GM23338 (cell line): ENCODE results near the gene OPRM1. TPM values are rescaled to one million over a fixed set of nuclear protein-coding genes. Genes with fewer than 3 reads are reported as not detected.

Experiments
- ATAC-seq: fragments of 200-7000 bp; cut with Tn5 transposase; 3 replicates; pipeline ENCODE4 v1.9.1; 2020
- DNase-seq: peaks from one replicate; pipeline ENCODE4 v3.0.0-alpha.2; 2015; ENCODE audit warnings: low spot score
- H2AFZ ChIP-seq: fragments of 200-600 bp; sonication (generic); 2 replicates; pipeline ENCODE4 v1.8.0; 2016; ENCODE audit warnings: antibody characterized with exemption, mild to moderate bottlenecking, moderate library complexity
- H3F3A ChIP-seq: fragments of 200-600 bp; sonication (generic); replicated peaks from 2 replicates; pipeline ENCODE4 v1.8.0; 2017; ENCODE audit warnings: antibody characterized with exemption, mixed run types, low read depth
- H3K27ac ChIP-seq: fragments of 200-600 bp; sonication (generic); 2 replicates; pipeline ENCODE4 v1.6.1; 2016; ENCODE audit warnings: low read depth
- H3K27me3 ChIP-seq: fragments of 200-600 bp; sonication (generic); 2 replicates; pipeline ENCODE4 v1.8.0; 2016; ENCODE audit warnings: mild to moderate bottlenecking, mixed run types, moderate library complexity; ENCODE audit not compliant: insufficient read depth
- H3K36me3 ChIP-seq: fragments of 200-600 bp; sonication (generic); 2 replicates; pipeline ENCODE4 v1.8.0; 2016; ENCODE audit warnings: mild to moderate bottlenecking; ENCODE audit not compliant: insufficient read depth
- H3K4me1 ChIP-seq: fragments of 200-600 bp; sonication (generic); 2 replicates; pipeline ENCODE4 v1.8.0; 2016; ENCODE audit warnings: mild to moderate bottlenecking, moderate library complexity; ENCODE audit not compliant: insufficient read depth
- H3K4me2 ChIP-seq: fragments of 200-600 bp; sonication (generic); 2 replicates; pipeline ENCODE4 v1.7.1; 2017; ENCODE audit warnings: mixed run types
- H3K4me3 ChIP-seq: fragments of 200-600 bp; sonication (generic); 2 replicates; pipeline ENCODE4 v1.6.1; 2016; ENCODE audit warnings: mixed run types
- H3K79me2 ChIP-seq: fragments of 200-600 bp; sonication (generic); replicated peaks from 2 replicates; pipeline ENCODE4 v1.8.0; 2017; ENCODE audit warnings: mild to moderate bottlenecking; ENCODE audit not compliant: insufficient read depth
- H3K9me2 ChIP-seq: fragments of 200-600 bp; sonication (generic); 2 replicates; pipeline ENCODE4 v1.8.0; 2017; ENCODE audit not compliant: insufficient read depth
- H4K20me1 ChIP-seq: fragments of 200-600 bp; sonication (generic); replicated peaks from 2 replicates; pipeline ENCODE4 v1.8.0; 2017; ENCODE audit warnings: mild to moderate bottlenecking; ENCODE audit not compliant: insufficient read depth
- H3K27ac Mint-ChIP-seq: 2 replicates; pipeline ENCODE4 v1.8.0; 2020; ENCODE audit warnings: inconsistent platforms, mild to moderate bottlenecking, moderate library complexity, mixed read lengths
- H3K27me3 Mint-ChIP-seq: 3 replicates; pipeline ENCODE4 v1.8.0; 2022; ENCODE audit warnings: low read depth, mild to moderate bottlenecking, moderate library complexity, mixed read lengths, inconsistent platforms; ENCODE audit not compliant: insufficient read depth, poor library complexity
- H3K36me3 Mint-ChIP-seq: 3 replicates; pipeline ENCODE4 v1.8.0; 2021; ENCODE audit warnings: low read depth, mild to moderate bottlenecking, inconsistent platforms, moderate library complexity, mixed read lengths
- H3K4me1 Mint-ChIP-seq: 3 replicates; pipeline ENCODE4 v1.8.0; 2020; ENCODE audit warnings: mild to moderate bottlenecking, inconsistent platforms, mixed read lengths
- H3K4me3 Mint-ChIP-seq: 3 replicates; pipeline ENCODE4 v1.8.0; 2021; ENCODE audit warnings: moderate library complexity, mild to moderate bottlenecking, inconsistent platforms, mixed read lengths
- H3K9me3 Mint-ChIP-seq: 3 replicates; pipeline ENCODE4 v1.8.0; 2020; ENCODE audit warnings: moderate library complexity, mild to moderate bottlenecking, inconsistent platforms, mixed read lengths
- CREB1 ChIP-seq: fragments of 250-450 bp; sonication (Bioruptor Pico); IDR thresholded peaks from 2 replicates; pipeline ENCODE4 v1.5.0; 2020; ENCODE audit warnings: low read depth, mild to moderate bottlenecking, moderate library complexity
- CTCF ChIP-seq, 2 experiments: fragments of 200-600 bp in 1 of 2; sonication (generic) in 1 of 2; conservative IDR thresholded peaks; 2 replicates each; pipeline versions ENCODE4 v1.5.1 to v1.6.1; 2016 to 2017; ENCODE audit warnings: antibody characterized with exemption in 2 of 2, low read depth in 2 of 2, mild to moderate bottlenecking in 2 of 2, moderate library complexity in 1 of 2
- EZH2 ChIP-seq: fragments of 200-600 bp; sonication (generic); IDR thresholded peaks from one replicate; pipeline ENCODE4 v1.8.0; 2017; ENCODE audit warnings: antibody characterized with exemption, mild to moderate bottlenecking, low read depth; ENCODE audit not compliant: unreplicated experiment
- EZH2phosphoT487 ChIP-seq: fragments of 200-600 bp; sonication (generic); IDR thresholded peaks from one replicate; pipeline ENCODE4 v1.8.1; 2018; ENCODE audit warnings: antibody characterized with exemption; ENCODE audit not compliant: unreplicated experiment
- JUNB ChIP-seq: IDR thresholded peaks from one replicate; pipeline ENCODE4 v1.6.1; 2016; ENCODE audit warnings: antibody characterized with exemption; ENCODE audit not compliant: unreplicated experiment
- POLR2AphosphoS5 ChIP-seq: IDR thresholded peaks from 2 replicates; pipeline ENCODE4 v1.6.1; 2016; ENCODE audit warnings: antibody characterized with exemption, low read depth
- REST ChIP-seq: IDR thresholded peaks from one replicate; pipeline ENCODE4 v1.6.1; 2018; ENCODE audit warnings: antibody characterized with exemption; ENCODE audit not compliant: unreplicated experiment
- STAT1 ChIP-seq: IDR thresholded peaks from one replicate; pipeline ENCODE4 v1.6.1; 2016; ENCODE audit warnings: antibody characterized with exemption; ENCODE audit not compliant: unreplicated experiment
- ZNF114 ChIP-seq: fragments of 250-450 bp; sonication (Bioruptor Pico); IDR thresholded peaks from 2 replicates; pipeline ENCODE4 v1.5.0; 2020; ENCODE audit warnings: mild to moderate bottlenecking, moderate library complexity
- ZNF331 ChIP-seq: fragments of 250-450 bp; sonication (Bioruptor Pico); IDR thresholded peaks from 2 replicates; pipeline ENCODE4 v1.5.0; 2020; ENCODE audit warnings: low read depth, mild to moderate bottlenecking, moderate library complexity
- ZNF462 ChIP-seq: fragments of 250-450 bp; sonication (Bioruptor Pico); IDR thresholded peaks from 2 replicates; pipeline ENCODE4 v1.5.0; 2020; ENCODE audit warnings: mild to moderate bottlenecking, moderate library complexity
- polyA plus RNA-seq: library from polyadenylated mRNA; unstranded; fragments of >200 nt; fragmentation: Nextera tagmentation; extraction: Ambion mirVana; gene quantifications from 2 replicates; pipeline ENCODE4 v1.2.1, GENCODE V29; 2016
- total RNA-seq: library from RNA; depleted of rRNA; stranded (reverse); fragments of >200 nt; shearing (Covaris generic); gene quantifications from 2 replicates; pipeline ENCODE4 v1.2.3, GENCODE V29; 2014
- TF ChIP-seq, protein P1 (sequence below): IDR thresholded peaks from 2 replicates; pipeline ENCODE4 v1.6.1; 2016; ENCODE audit warnings: antibody characterized with exemption

OPRM1 gene
- total and polyA plus RNA-seq, 2 experiments from 2014 or later: 0.52 TPM; not detected in 1

- TF ChIP-seq ZNF331 (no peak), REST (no peak), CTCF (conservative IDR thresholded peaks at IDR 0.05; ENCODE audit: low read depth in 2 of 2) (no peak), ZNF114 (no peak), EZH2 (no peak), ZNF462 (no peak), JUNB (no peak), EZH2phosphoT487 (no peak), STAT1 (no peak), CREB1 (CRISPR knock-in tag) (no peak), POLR2AphosphoS5 (no peak)
- TF ChIP-seq, protein P1, sequence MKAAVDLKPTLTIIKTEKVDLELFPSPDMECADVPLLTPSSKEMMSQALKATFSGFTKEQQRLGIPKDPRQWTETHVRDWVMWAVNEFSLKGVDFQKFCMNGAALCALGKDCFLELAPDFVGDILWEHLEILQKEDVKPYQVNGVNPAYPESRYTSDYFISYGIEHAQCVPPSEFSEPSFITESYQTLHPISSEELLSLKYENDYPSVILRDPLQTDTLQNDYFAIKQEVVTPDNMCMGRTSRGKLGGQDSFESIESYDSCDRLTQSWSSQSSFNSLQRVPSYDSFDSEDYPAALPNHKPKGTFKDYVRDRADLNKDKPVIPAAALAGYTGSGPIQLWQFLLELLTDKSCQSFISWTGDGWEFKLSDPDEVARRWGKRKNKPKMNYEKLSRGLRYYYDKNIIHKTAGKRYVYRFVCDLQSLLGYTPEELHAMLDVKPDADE: no peak
These were observed 53.4 kb downstream of the OPRM1 start for GRCh38 chr6:154092326-154092962.

More at GRCh38 chr6:154092326-154092962, 53.4 kb downstream of the OPRM1 start:
- Histone ChIP-seq H3K4me2 (no peak overlapping the region), H3K9me2 (0 out of 2 replicates have a peak, but pooled peaks cover 9% of the 10 kb centered on the region), H3F3A (no peaks in the 10 kb centered on the region), H3K4me1 (no peaks in the 10 kb centered on the region), H3K79me2 (no peaks in the 10 kb centered on the region), H3K27me3 (no peaks in the 10 kb centered on the region), H3K36me3 (no peaks in the 10 kb centered on the region), H2AFZ (no peak overlapping the region), H3K27ac (no peak overlapping the region), H3K4me3 (no peak overlapping the region), H4K20me1 (no peaks in the 10 kb centered on the region; the same call in 1 of the 2 replicates)
- H3K27me3 Mint-ChIP-seq: no peaks in the 10 kb centered on the region
- no peak for DNase-seq
- H3K9me3 Mint-ChIP-seq: no peaks in the 10 kb centered on the region; the same call in 2 of the 3 replicates
- no peaks in the 10 kb centered on the region for H3K36me3 Mint-ChIP-seq
- no peak overlapping the region for H3K4me3 Mint-ChIP-seq
- no peak overlapping the region for H3K27ac Mint-ChIP-seq
- H3K4me1 Mint-ChIP-seq: no peaks in the 10 kb centered on the region
- ATAC-seq: no peak
